Activated CD8-positive, alpha-beta memory T cell treated with anti-CD3 and anti-CD28 coated beads, Interleukin-2, amount 50 U/mL, for 1 hour (primary cell): Measurements from ENCODE around the gene ITGA1.
"Not testable (repeated sequence)": the region's sequence is repeated elsewhere in the genome, so short reads cannot be mapped to it uniquely, and the experiment has no call there.

Experiments
- DNase-seq: peaks from one replicate; pipeline ENCODE4 v3.0.0-alpha.2; 2020; ENCODE audit errors: extremely low read depth

Gene ITGA1

DNA sequence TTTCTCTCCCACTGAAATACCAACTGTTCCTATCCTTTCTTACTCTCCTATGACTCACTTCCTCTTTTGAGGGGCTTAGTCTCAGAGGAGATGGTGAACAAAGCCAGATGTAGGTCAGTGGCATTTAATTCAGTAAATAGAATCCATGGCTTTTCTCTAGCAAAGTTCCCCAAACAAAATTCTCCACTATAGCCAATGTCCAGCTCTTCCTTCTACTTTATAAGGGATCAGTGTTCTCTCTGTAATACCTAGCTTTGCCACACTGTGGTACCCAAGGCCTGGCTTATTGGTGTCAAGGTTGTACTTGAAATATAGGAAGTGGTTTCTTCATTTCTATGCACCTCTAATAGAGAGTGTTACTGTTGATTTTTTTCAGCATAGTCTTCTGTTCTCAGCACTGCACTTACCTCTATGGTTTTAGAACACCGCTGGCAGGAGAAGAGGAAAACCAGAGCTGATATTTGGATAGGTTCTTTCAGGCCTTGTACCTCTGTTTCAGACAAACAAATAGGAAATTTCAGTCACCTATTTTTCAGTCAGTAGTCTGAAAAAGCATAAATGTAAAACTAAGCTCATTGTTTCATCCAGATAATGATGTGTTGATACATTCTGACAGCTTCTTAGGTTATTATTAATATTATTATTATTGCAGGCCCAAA lies 160.8 kb downstream of the ITGA1 start:
- peak; percentile 12 for DNase-seq

DNA sequence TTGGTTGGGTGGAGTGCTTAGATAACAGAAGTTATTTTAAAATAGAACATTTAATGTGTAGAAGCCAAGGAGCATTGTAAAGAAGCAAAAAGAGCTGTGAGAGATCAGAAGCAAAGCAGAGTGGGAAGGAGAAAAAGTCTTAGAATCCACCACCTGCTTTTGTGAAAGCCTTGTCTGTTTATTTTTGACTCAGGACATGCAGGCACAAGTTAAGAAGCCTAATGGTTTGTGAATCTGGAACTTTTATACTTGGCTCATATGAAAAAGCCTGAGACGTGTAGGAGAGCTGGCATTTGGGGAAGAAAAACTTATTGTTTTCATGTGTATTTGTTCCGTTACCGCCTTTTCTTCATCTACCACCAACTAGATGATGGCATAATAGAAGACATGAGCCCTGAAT lies 163.0 kb downstream of the ITGA1 start:
- no peak for DNase-seq

DNA sequence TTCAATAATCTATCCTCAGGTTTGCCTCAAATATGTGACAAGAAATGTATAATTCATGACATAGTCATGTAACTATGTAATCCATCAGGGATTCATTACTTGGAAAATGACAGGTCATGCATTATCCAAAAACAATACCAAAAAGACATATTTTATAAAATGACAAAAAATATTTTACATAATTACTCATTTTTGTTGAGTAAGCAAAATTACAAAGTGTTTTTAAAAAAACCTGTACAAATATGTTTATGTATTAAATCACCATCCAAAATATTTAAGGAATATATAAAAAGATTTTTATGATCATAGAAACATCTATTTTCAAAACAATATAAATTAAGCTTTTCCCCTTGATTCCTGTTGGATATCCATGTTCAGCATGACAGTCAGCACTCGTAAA lies 164.8 kb downstream of the ITGA1 start:
- DNase-seq = no peak

DNA sequence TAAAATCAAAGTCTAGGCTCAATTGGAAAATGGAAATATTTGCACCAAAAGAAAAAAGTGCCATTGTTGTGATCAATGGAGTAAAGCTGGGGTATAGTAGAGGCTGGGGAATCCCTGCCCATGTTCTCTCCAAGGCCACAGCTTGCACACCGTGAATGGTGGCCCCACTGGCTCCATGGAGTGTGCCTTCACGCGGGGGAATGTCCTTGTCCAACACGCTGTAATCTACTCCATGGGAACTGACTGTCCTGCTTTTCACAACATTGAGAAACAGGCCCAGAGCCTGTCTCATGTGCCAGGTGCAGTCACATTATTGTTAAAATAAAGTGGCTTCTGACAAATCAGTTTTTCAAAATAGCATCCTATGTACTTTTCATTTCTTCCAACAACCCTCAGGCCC lies 168.3 kb downstream of the ITGA1 start:
- no peak for DNase-seq

DNA sequence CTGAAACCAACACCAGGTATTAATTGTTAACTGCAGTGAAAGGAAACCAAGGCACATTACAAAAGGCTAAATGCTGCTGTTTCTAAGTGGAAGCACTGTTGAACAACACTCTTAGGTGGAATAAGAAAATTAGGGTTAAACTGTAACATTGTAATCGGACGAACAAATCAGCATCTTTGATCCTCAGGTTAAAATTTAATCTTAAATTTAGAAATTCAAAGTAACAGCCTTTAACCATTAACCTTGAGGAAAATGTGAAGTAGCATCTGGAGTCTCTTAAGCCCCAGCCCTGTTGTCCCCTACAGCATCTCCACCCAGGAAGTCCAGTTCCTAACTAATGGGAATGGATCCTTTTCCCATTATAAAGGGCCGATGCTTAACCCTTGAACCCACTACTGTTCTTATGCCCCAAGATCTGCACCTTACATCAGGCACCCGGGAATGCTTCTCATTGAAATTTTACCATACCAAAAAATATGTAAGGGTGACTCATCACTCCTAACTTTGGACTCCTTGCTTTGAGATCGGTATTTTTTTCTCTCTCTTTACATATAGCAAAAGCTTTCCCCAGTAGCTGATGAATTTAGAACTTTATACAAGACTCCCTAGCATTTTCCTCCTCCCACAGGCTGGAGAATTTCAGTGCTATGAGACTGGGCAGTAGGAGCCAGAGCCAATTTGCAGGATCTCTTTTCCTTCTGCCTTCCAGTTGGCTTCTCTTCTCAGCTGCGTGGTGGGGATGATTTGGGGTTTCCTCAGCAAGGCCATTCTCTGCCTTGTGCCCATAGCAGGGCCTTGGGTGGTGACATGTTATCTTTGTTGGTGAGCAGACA lies 169.4 kb downstream of the ITGA1 start:
- no peak for DNase-seq

DNA sequence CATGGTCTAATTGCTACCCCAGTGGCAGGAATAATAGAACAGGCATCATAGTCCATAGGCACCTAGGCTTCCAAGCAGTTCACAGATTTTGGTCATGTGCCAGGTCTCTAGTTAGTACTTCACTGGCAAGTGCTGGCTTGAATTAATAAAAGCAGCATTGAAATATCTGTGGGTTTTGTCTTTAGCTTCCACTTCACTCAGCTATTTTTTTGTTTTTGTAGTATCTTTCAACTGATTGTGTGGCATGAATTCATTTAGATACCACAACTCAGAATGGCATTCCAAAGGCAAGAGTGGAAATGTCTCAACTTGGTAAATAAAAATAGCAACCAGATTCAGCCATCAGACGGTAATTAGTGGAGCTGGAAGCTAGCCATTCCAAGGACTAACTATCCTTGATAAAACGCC lies 173.6 kb downstream of the ITGA1 start:
- DNase-seq = no peak

DNA sequence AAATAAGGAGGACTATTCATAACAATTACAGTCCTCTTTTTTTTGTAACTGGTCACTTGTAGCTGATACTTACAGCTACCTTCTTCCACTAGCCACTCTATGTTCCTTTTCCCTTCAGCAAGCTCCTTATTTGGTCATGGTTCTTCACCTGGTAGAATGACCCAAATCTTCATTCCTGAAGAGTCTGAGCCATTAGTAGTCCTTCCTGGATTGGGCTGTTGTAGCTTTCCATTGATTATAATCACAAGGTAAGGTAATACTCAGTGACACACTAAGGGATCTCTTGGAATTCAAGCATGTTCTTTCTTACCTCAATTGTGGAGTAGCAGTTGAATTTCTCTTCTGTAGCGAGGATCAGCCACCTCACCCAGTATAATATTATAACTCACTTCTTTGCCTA lies 175.9 kb downstream of the ITGA1 start:
- no peak for DNase-seq

DNA sequence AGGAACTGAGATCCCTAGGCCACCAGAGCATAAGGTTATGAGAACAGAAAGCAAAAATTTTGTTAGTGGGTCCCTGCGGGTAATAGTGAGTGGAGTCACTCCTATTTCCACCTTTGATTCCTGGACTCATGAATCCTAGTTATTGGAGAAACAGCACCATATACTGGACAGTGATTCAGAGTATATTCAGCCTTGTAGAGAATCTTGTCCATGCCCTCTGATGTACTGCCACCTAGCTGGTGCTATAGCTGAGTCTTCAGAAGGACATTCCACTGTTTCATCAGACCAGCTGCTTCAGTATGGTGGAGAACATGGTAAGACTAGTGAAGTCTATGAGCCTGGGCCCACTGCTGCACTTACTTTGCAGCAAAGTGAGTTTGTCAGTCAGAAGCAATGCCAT lies 176.4 kb downstream of the ITGA1 start:
- no peak for DNase-seq

DNA sequence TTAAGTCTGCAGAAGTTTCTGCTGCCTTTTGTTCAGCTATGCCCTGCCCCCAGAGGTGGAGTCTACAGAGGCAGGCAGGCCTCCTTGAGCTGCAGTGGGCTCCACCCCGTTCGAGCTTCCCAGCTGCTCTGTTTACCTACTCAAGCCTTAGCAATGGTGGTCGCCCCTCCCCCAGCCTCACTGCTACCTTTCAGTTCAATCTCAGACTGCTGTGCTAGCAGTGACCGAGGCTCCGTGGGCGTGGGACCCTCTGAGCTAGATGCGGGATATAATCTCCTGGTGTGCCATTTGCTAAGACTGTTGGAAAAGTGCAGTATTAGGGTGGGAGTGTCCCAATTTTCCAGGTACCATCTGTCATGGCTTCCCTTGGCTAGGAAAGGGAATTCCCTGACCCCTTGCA lies 188.4 kb downstream of the ITGA1 start:
- DNase-seq = not testable (repeated sequence)

DNA sequence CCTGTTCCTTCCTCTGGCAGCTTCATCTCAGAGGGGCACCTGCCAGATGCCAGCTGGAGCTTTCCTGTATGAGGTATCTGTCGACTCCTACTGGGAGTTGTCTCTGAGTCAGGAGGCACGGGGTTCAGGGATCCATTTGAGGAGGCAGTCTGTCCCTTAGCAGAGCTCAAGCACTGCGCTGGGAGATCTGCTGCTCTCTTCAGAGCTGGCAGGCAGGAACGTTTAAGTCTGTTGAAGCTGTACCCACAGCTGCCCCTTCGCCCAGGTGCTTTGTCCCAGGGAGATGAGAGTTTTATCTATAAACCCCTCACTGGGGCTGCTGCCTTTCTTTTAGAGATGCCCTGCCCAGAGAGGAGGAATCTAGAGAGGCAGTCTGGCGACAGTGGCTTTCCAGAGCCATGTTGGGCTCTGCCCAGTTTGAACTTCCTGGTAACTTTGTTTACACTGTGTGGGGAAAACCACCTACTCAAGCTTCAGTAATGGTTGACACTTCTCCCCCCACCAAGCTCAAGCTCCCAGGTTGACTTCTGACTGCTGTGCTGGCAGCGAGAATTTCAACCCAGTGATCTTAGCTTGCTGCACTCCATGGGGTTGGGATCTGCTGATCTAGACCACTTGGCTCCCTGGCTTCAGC lies 189.7 kb downstream of the ITGA1 start:
- DNase-seq = no peak

DNA sequence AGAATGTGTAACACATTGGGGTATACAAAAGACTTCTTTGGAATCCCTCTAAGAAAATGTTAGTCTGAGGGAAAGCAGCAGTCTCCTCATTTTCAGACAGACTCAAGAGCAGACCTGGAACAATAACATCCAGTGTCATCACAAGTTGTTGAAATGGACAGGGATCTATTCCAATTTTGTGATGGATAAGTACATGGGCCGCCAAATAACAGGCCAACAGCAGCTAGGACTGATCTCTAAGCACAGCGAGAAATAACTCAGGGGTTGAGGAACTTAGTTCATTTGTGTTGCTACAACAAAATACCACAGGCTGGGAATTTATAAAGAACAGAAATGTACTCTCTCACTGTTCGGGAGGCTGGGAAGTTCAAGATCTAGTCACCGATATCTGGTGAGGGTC lies 193.8 kb downstream of the ITGA1 start:
- DNase-seq = no peak

DNA sequence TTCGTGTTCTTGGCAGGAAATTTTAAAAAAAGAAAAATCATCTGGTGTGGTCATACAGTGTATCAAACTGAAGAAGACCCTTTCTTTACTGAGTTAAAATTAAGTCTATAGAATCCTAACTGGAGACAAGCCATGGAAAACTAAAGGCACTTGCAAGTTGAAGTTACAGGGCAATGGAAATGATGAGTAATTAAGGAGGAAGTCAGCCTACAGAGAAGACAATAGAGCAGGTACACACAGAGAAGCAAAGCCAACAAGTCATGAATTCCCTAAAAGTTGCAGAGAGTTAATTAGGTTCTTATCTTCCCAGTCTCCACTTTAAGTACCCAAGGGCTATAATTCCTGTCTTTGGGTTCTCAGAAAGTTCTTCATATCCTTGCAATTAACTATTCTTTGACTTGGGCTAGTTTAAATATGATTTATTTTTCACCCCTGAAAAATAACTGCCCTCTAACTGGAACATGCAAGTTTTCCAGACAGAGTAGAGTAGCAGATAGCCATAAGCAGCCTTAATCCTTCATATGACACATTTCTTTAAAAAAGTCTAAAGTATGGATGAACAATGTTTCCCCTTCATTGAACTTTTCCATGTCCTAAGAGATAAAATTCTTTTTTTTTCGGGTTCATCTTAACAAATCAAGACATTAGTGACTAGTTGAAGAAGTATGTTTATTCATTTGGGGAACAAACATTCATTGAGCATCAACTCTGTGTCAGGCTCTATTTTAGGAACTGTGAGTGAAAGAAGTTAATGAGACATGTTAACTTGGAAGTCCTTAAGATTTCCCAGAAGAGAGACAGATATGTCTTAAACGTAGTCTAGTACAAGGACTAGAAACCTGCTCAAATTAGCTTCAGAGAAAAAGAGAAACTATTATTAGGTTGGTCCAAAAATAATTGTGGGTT lies 196.3 kb downstream of the ITGA1 start:
- DNase-seq = no peak

DNA sequence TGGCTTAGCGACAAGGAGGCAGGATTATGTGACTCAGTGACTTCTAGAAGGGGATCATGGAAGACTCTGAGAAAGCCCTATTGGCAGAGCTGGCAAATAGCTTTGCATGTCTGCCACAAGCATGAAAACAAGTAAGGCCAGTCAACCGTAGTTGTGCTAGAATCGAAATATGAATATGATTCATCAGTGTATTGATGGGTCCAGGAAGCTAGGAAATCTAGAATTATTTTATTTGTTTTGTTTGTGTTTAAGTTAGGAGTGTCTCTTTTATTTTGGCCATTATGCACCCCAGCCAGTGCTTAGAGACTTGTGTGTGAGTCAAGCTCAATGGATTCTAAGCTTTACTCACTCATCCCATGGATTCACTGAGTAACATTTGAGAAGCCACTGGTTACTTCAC lies 197.6 kb downstream of the ITGA1 start:
- no peak for DNase-seq

DNA sequence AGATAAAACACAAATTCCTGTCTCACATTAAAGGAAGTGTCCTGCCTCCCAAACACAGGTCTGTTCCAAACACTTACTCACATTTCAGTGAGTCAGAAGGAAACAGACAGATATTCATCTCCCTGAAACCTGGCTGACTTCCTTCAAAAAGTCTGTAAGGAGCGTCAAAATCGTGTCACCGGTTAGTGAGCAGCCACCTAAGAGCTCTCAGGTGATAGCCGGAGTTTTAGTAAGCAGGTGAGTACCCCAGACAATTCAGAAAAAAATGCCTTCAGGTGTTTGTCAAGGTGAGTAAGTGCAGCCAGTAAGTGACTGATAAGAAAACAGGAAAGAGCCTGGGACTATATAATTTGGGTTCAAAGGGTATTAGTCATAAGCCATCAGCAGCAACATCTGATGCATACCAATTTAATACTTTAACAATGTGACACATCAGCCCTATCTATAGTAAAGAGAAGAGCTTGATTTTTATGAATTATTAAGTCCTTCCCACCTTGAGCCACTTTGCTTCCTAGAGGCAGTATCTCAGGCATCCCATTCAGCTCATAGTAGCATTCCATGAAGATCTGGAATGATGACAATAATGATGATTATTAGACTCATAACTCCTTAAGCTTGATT lies 200.1 kb downstream of the ITGA1 start:
- DNase-seq = no peak

DNA sequence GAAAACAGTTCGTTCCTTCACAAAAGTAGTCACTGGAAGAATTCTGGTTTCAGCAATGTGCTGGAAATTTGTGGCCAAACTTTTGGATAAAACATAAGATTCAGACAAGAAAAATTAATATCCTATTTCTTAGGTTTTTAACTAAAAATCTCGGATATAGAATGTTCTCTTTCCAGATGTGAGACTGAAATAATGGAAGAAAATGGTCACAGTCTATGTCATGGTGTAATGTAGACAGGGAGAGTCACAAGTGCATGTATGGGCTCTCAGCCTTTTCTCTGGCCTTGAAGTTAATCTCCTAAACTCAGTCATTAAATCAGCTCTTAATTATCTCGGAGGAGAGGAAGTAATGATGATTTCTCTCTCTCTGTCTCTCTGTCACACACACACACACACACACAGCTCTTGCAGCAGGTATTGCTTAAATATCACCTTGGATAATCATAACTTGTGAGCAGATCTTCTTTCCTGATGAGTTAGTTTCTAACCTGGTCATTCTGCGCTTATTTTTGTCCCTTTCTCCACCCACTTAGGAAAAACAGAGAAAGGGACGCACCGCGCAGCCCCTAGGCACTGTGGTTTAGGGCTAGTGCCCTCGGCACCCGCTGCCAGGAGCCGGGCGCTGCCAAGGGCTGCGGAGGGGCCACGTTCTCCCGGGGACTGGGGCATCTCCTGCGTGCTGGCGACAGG lies 200.8 kb downstream of the ITGA1 start:
- no peak for DNase-seq

DNA sequence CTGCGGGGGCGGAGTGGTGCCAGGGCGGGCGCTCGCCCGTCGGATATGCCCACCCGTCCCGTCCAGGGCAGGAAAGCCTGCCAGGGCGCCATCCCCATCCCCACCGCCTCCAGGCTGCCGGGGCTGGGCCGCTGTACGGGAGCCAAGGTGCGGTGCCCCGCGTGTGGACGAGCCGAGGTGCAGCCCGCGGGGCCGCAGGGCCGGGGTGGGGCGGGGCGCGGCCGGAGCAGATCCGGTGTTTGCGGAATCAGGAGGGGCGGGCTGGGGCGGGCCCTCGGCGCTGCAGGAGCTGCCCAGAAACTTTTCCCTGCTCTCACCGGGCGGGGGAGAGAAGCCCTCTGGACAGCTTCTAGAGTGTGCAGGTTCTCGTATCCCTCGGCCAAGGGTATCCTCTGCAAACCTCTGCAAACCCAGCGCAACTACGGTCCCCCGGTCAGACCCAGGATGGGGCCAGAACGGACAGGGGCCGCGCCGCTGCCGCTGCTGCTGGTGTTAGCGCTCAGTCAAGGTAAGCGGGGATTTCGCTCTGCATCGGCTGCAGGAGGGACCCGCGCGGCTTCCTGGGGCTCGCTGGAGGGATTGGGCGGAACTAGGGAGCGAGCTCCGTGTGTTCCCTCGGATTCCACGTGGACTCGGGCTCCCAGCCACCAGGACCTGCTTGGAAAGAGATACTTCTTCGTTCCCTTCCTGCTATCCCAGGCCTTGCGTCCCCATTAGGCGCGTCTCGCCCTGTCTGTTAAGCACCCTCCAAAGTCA lies 201.5 kb downstream of the ITGA1 start, which contains the start of gene ITGA2:
Gene ITGA2 (plus strand): TSS at position 328 of the 756 bp plus-strand sequence. CDS start 117 bp downstream, at position 445.
- DNase-seq = no peak

DNA sequence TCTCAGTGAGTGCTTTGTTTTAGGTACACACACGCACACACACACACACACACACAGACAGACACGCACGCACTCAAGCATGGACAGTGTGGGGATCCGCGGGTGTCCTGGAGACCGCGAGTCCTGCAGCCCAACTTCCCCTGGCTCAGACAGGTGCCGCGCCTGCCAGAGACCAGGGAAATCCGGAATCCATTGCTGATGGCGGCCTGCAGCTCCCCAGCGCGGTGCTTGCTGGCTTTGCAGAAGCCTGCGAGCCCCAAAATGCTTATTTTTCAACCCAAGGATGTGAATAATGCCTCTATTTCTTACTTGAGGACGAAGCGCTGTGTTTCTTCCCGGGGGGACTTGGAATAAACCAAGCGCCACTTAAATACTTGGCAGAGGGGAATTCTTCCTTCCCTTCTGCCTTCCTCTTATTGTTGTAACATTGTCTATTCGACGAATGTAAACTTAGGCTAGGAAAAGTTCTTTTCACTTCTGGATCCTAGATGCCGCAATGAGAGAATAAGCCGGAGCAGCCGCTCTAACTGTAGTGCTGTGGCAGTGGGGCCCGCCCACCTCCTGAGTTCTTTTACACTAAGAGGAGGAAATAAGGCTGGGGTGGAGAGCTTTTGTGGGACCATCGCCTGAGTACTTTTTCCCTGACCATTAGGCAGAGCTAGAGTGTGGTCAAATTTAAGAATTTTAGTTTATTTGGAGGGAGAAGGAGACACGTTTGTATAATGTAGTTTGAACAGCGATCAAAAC lies 202.2 kb downstream of the ITGA1 start:
- no peak for DNase-seq

DNA sequence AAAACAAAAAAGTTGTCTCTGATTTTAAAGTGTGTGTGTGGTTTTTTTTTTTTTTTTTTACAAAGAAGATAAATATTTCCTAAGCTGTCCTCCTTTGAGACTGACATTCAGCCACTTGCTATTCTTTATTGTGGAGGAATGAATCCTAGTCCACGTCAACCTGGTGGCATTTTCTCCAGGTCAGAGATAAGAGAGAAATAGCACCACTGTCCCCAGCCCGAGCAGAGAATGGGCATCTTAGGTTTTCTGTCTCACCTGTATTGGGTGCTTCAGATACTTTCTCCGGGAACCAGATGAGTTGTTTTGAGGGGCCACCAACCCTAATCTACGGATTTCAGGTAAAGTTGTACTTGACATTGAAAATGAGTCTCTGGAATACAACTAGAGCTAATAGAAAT lies 202.8 kb downstream of the ITGA1 start:
- no peak for DNase-seq

DNA sequence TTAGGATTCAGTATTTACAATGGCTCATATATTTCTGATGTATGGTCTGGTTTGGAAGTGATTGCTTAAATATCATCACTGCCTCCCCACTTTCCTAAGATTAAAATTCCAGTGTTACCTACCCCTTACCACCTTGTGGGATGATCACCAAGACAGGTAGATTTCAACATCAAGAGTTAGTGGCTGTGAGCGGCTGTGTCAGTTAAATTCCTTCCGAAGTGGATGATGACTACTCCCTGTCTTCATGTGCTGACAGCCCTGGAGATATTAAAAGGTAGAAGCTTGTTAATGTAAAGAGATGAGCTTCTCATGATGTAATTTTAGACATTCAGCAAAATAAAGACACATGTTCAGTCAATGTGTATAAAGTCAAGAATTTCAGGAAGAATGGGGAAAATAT lies 205.7 kb downstream of the ITGA1 start:
- no peak for DNase-seq
